SK-N-MC (cell line): ENCODE results near the gene PSD4.

Experiments
- DNase-seq: peaks from one replicate; pipeline ENCODE4 v3.0.0-alpha.2; 2011; ENCODE audit warnings: low read depth, low spot score
- H3K27ac ChIP-seq: fragments of 200-600 bp; sonication (generic); 2 replicates; pipeline ENCODE4 v1.5.1; 2016; ENCODE audit warnings: mixed run types
- H3K36me3 ChIP-seq: fragments of 200-600 bp; sonication (generic); 2 replicates; pipeline ENCODE4 v1.6.1; 2017; ENCODE audit warnings: antibody characterized with exemption, low read length, mixed read lengths; ENCODE audit not compliant: insufficient read depth
- H3K4me3 ChIP-seq: fragments of 200-600 bp; sonication (generic); 2 replicates; pipeline ENCODE4 v1.5.1; 2016
- H3K9ac ChIP-seq: fragments of 200-600 bp; sonication (generic); 2 replicates; pipeline ENCODE4 v1.8.0; 2017; ENCODE audit warnings: mixed run types, mixed read lengths; ENCODE audit not compliant: insufficient read length
- H3K9me3 ChIP-seq: fragments of 200-600 bp; sonication (generic); 2 replicates; pipeline ENCODE4 v1.6.1; 2017; ENCODE audit warnings: low read depth, mild to moderate bottlenecking, antibody characterized with exemption, low read length, moderate library complexity, mixed read lengths
- EZH2 ChIP-seq: fragments of 200-600 bp; sonication (generic); IDR thresholded peaks from one replicate; pipeline ENCODE4 v1.6.1; 2017; ENCODE audit warnings: antibody characterized with exemption
- FOXP2 ChIP-seq: optimal IDR thresholded peaks from 2 replicates; pipeline ENCODE3; 2011; ENCODE audit warnings: mild to moderate bottlenecking, moderate library complexity; ENCODE audit not compliant: insufficient read depth; ENCODE audit errors: extremely low read length, control extremely low read depth
- POLR2AphosphoS5 ChIP-seq: IDR thresholded peaks from 2 replicates; pipeline ENCODE4 v1.6.1; 2012; ENCODE audit warnings: mild to moderate bottlenecking, low read depth, low read length, borderline replicate concordance

Gene PSD4

GRCh38 chr2:113185664-113186432 is 12.1 kb downstream of the PSD4 start:
- H3K9ac ChIP-seq, result no peak overlapping the region
- no peaks in the 10 kb centered on the region for H3K9me3 ChIP-seq
- H3K36me3 ChIP-seq, result no peaks in the 10 kb centered on the region
- no peak overlapping the region for H3K4me3 ChIP-seq
- no peak overlapping the region for H3K27ac ChIP-seq
- DNase-seq, result no peak
- TF ChIP-seq FOXP2 (no peak), EZH2 (no peak), POLR2AphosphoS5 (no peak)

GRCh38 chr2:113186433-113186796 is 12.6 kb downstream of the PSD4 start:
- DNase-seq, result no peak
- TF ChIP-seq FOXP2, result no peak
- no peak for TF ChIP-seq POLR2AphosphoS5
- TF ChIP-seq EZH2, result no peak
- Histone ChIP-seq H3K4me3 (no peak overlapping the region), H3K27ac (no peak overlapping the region), H3K9me3 (no peaks in the 10 kb centered on the region), H3K36me3 (no peaks in the 10 kb centered on the region), H3K9ac (no peak overlapping the region)

GRCh38 chr2:113187771-113188170 is 14.0 kb downstream of the PSD4 start:
- no peak overlapping the region for H3K4me3 ChIP-seq
- H3K27ac ChIP-seq, result no peak overlapping the region
- DNase-seq, result no peak
- no peaks in the 10 kb centered on the region for H3K36me3 ChIP-seq
- no peaks in the 10 kb centered on the region for H3K9me3 ChIP-seq
- no peak overlapping the region for H3K9ac ChIP-seq
- TF ChIP-seq FOXP2 (no peak), EZH2 (no peak), POLR2AphosphoS5 (no peak)

- Histone ChIP-seq H3K36me3 (no peaks in the 10 kb centered on the region), H3K27ac (no peak overlapping the region), H3K9ac (no peak overlapping the region), H3K4me3 (no peak overlapping the region), H3K9me3 (no peaks in the 10 kb centered on the region)
- no peak for DNase-seq
- no peak for TF ChIP-seq FOXP2
- no peak for TF ChIP-seq POLR2AphosphoS5
- no peak for TF ChIP-seq EZH2
Measured at GRCh38 chr2:113190871-113191270, 17.1 kb downstream of the PSD4 start.

GRCh38 chr2:113192459-113193100 is 18.8 kb downstream of the PSD4 start:
- TF ChIP-seq EZH2 (no peak), FOXP2 (no peak), POLR2AphosphoS5 (no peak)
- Histone ChIP-seq H3K9me3 (no peaks in the 10 kb centered on the region), H3K36me3 (no peaks in the 10 kb centered on the region), H3K9ac (no peak overlapping the region), H3K27ac (no peak overlapping the region), H3K4me3 (no peak overlapping the region)
- no peak for DNase-seq

- Histone ChIP-seq H3K9me3 (no peaks in the 10 kb centered on the region), H3K4me3 (no peak overlapping the region), H3K36me3 (no peaks in the 10 kb centered on the region), H3K27ac (no peak overlapping the region), H3K9ac (no peak overlapping the region)
- no peak for TF ChIP-seq POLR2AphosphoS5
- DNase-seq, result no peak
Measured at GRCh38 chr2:113195923-113196501, 22.2 kb downstream of the PSD4 start.

- H3K36me3 ChIP-seq, result no peaks in the 10 kb centered on the region
- no peaks in the 10 kb centered on the region for H3K9me3 ChIP-seq
- H3K4me3 ChIP-seq, result no peak overlapping the region
- no peak overlapping the region for H3K27ac ChIP-seq
- H3K9ac ChIP-seq, result no peak overlapping the region
- no peak for DNase-seq
- TF ChIP-seq EZH2 (no peak), FOXP2 (no peak), POLR2AphosphoS5 (no peak)
Measured at GRCh38 chr2:113196839-113197238, 23.1 kb downstream of the PSD4 start.

GRCh38 chr2:113197347-113198047 is 23.7 kb downstream of the PSD4 start:
- Histone ChIP-seq H3K36me3 (no peaks in the 10 kb centered on the region), H3K4me3 (no peak overlapping the region), H3K9ac (no peak overlapping the region), H3K27ac (no peak overlapping the region), H3K9me3 (no peaks in the 10 kb centered on the region)
- TF ChIP-seq POLR2AphosphoS5 (no peak), EZH2 (no peak), FOXP2 (no peak)
- DNase-seq, result no peak

- Histone ChIP-seq H3K9ac (peak overlapping the region; percentile 63), H3K9me3 (no peaks in the 10 kb centered on the region), H3K4me3 (peak overlapping the region; percentile 94), H3K36me3 (no peaks in the 10 kb centered on the region), H3K27ac (no peak overlapping the region)
- TF ChIP-seq EZH2, result no peak
- TF ChIP-seq POLR2AphosphoS5, result no peak
- TF ChIP-seq FOXP2, result no peak
- no peak for DNase-seq
Measured at GRCh38 chr2:113198048-113198789, 24.4 kb downstream of the PSD4 start.
